Measurements from ENCODE around the gene TMPRSS3.

DNA sequence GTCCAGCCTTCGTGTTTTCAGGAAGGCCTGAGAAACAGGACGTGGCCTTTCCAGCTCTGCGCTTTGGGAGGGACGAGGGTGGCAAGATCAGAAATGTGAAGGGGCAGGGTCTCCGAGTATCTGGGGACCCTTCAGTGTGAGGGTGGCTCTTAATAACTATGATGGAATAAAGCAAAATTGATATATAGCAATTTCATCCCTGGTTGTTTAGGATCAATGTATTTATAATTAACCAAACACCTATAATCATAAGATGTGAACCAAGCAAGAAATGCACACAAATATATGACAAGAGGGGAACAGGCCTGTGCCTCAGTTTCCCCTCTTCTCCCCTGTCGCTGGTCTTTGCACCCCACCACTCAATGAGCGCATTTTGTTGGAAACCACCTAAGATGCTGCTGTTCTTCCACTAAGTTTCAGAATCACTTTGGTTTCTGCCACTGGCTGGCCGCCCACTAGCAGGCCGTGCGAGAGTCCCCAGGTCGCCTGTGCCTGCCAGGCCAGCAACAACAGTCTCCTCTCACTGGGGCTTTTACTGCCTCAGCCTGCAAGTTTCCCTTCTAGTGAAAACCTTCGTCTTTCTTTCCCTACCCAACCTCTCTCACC lies 44.4 kb upstream of the TMPRSS3 start:
- TF ChIP-seq, protein P1, sequence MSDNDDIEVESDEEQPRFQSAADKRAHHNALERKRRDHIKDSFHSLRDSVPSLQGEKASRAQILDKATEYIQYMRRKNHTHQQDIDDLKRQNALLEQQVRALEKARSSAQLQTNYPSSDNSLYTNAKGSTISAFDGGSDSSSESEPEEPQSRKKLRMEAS (IDR thresholded peaks at IDR 0.05) = no peak
- TF ChIP-seq, protein P2, sequence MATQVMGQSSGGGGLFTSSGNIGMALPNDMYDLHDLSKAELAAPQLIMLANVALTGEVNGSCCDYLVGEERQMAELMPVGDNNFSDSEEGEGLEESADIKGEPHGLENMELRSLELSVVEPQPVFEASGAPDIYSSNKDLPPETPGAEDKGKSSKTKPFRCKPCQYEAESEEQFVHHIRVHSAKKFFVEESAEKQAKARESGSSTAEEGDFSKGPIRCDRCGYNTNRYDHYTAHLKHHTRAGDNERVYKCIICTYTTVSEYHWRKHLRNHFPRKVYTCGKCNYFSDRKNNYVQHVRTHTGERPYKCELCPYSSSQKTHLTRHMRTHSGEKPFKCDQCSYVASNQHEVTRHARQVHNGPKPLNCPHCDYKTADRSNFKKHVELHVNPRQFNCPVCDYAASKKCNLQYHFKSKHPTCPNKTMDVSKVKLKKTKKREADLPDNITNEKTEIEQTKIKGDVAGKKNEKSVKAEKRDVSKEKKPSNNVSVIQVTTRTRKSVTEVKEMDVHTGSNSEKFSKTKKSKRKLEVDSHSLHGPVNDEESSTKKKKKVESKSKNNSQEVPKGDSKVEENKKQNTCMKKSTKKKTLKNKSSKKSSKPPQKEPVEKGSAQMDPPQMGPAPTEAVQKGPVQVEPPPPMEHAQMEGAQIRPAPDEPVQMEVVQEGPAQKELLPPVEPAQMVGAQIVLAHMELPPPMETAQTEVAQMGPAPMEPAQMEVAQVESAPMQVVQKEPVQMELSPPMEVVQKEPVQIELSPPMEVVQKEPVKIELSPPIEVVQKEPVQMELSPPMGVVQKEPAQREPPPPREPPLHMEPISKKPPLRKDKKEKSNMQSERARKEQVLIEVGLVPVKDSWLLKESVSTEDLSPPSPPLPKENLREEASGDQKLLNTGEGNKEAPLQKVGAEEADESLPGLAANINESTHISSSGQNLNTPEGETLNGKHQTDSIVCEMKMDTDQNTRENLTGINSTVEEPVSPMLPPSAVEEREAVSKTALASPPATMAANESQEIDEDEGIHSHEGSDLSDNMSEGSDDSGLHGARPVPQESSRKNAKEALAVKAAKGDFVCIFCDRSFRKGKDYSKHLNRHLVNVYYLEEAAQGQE (IDR thresholded peaks at IDR 0.05; ENCODE audit: low read depth) = no peak
- TF ChIP-seq CEBPB (IDR thresholded peaks at IDR 0.05) (no peak), TCF12 (IDR thresholded peaks at IDR 0.05; ENCODE audit: low read depth) (no peak), YY1 (IDR thresholded peaks at IDR 0.05; ENCODE audit: low read depth) (no peak), NFIC (IDR thresholded peaks at IDR 0.05) (no peak), TAF1 (IDR thresholded peaks at IDR 0.05; ENCODE audit: low read depth) (no peak)
- TF ChIP-seq, protein P3, sequence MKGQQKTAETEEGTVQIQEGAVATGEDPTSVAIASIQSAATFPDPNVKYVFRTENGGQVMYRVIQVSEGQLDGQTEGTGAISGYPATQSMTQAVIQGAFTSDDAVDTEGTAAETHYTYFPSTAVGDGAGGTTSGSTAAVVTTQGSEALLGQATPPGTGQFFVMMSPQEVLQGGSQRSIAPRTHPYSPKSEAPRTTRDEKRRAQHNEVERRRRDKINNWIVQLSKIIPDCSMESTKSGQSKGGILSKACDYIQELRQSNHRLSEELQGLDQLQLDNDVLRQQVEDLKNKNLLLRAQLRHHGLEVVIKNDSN (IDR thresholded peaks at IDR 0.05) = no peak

All from Ishikawa (cell line).